GM23338 (cell line): ENCODE data around the gene VAT1. TPM values are rescaled to one million over a fixed set of nuclear protein-coding genes. Genes with fewer than 3 reads are reported as not detected.

Experiments
- ATAC-seq: fragments of 200-7000 bp; cut with Tn5 transposase; 3 replicates; pipeline ENCODE4 v1.9.1; 2020
- DNase-seq: peaks from one replicate; pipeline ENCODE4 v3.0.0-alpha.2; 2015; ENCODE audit warnings: low spot score
- H2AFZ ChIP-seq: fragments of 200-600 bp; sonication (generic); 2 replicates; pipeline ENCODE4 v1.8.0; 2016; ENCODE audit warnings: antibody characterized with exemption, mild to moderate bottlenecking, moderate library complexity
- H3F3A ChIP-seq: fragments of 200-600 bp; sonication (generic); replicated peaks from 2 replicates; pipeline ENCODE4 v1.8.0; 2017; ENCODE audit warnings: antibody characterized with exemption, mixed run types, low read depth
- H3K27ac ChIP-seq: fragments of 200-600 bp; sonication (generic); 2 replicates; pipeline ENCODE4 v1.6.1; 2016; ENCODE audit warnings: low read depth
- H3K27me3 ChIP-seq: fragments of 200-600 bp; sonication (generic); 2 replicates; pipeline ENCODE4 v1.8.0; 2016; ENCODE audit warnings: mild to moderate bottlenecking, mixed run types, moderate library complexity; ENCODE audit not compliant: insufficient read depth
- H3K36me3 ChIP-seq: fragments of 200-600 bp; sonication (generic); 2 replicates; pipeline ENCODE4 v1.8.0; 2016; ENCODE audit warnings: mild to moderate bottlenecking; ENCODE audit not compliant: insufficient read depth
- H3K4me1 ChIP-seq: fragments of 200-600 bp; sonication (generic); 2 replicates; pipeline ENCODE4 v1.8.0; 2016; ENCODE audit warnings: mild to moderate bottlenecking, moderate library complexity; ENCODE audit not compliant: insufficient read depth
- H3K4me2 ChIP-seq: fragments of 200-600 bp; sonication (generic); 2 replicates; pipeline ENCODE4 v1.7.1; 2017; ENCODE audit warnings: mixed run types
- H3K4me3 ChIP-seq: fragments of 200-600 bp; sonication (generic); 2 replicates; pipeline ENCODE4 v1.6.1; 2016; ENCODE audit warnings: mixed run types
- H3K79me2 ChIP-seq: fragments of 200-600 bp; sonication (generic); replicated peaks from 2 replicates; pipeline ENCODE4 v1.8.0; 2017; ENCODE audit warnings: mild to moderate bottlenecking; ENCODE audit not compliant: insufficient read depth
- H3K9me2 ChIP-seq: fragments of 200-600 bp; sonication (generic); 2 replicates; pipeline ENCODE4 v1.8.0; 2017; ENCODE audit not compliant: insufficient read depth
- H4K20me1 ChIP-seq: fragments of 200-600 bp; sonication (generic); replicated peaks from 2 replicates; pipeline ENCODE4 v1.8.0; 2017; ENCODE audit warnings: mild to moderate bottlenecking; ENCODE audit not compliant: insufficient read depth
- H3K27ac Mint-ChIP-seq: 2 replicates; pipeline ENCODE4 v1.8.0; 2020; ENCODE audit warnings: inconsistent platforms, mild to moderate bottlenecking, moderate library complexity, mixed read lengths
- H3K27me3 Mint-ChIP-seq: 3 replicates; pipeline ENCODE4 v1.8.0; 2022; ENCODE audit warnings: low read depth, mild to moderate bottlenecking, moderate library complexity, mixed read lengths, inconsistent platforms; ENCODE audit not compliant: insufficient read depth, poor library complexity
- H3K36me3 Mint-ChIP-seq: 3 replicates; pipeline ENCODE4 v1.8.0; 2021; ENCODE audit warnings: low read depth, mild to moderate bottlenecking, inconsistent platforms, moderate library complexity, mixed read lengths
- H3K4me1 Mint-ChIP-seq: 3 replicates; pipeline ENCODE4 v1.8.0; 2020; ENCODE audit warnings: mild to moderate bottlenecking, inconsistent platforms, mixed read lengths
- H3K4me3 Mint-ChIP-seq: 3 replicates; pipeline ENCODE4 v1.8.0; 2021; ENCODE audit warnings: moderate library complexity, mild to moderate bottlenecking, inconsistent platforms, mixed read lengths
- H3K9me3 Mint-ChIP-seq: 3 replicates; pipeline ENCODE4 v1.8.0; 2020; ENCODE audit warnings: moderate library complexity, mild to moderate bottlenecking, inconsistent platforms, mixed read lengths
- CREB1 ChIP-seq: fragments of 250-450 bp; sonication (Bioruptor Pico); IDR thresholded peaks from 2 replicates; pipeline ENCODE4 v1.5.0; 2020; ENCODE audit warnings: low read depth, mild to moderate bottlenecking, moderate library complexity
- CTCF ChIP-seq, 2 experiments: fragments of 200-600 bp in 1 of 2; sonication (generic) in 1 of 2; conservative IDR thresholded peaks; 2 replicates each; pipeline versions ENCODE4 v1.5.1 to v1.6.1; 2016 to 2017; ENCODE audit warnings: antibody characterized with exemption in 2 of 2, low read depth in 2 of 2, mild to moderate bottlenecking in 2 of 2, moderate library complexity in 1 of 2
- ETS1 ChIP-seq: IDR thresholded peaks from 2 replicates; pipeline ENCODE4 v1.6.1; 2016; ENCODE audit warnings: antibody characterized with exemption
- EZH2 ChIP-seq: fragments of 200-600 bp; sonication (generic); IDR thresholded peaks from one replicate; pipeline ENCODE4 v1.8.0; 2017; ENCODE audit warnings: antibody characterized with exemption, mild to moderate bottlenecking, low read depth; ENCODE audit not compliant: unreplicated experiment
- EZH2phosphoT487 ChIP-seq: fragments of 200-600 bp; sonication (generic); IDR thresholded peaks from one replicate; pipeline ENCODE4 v1.8.1; 2018; ENCODE audit warnings: antibody characterized with exemption; ENCODE audit not compliant: unreplicated experiment
- JUNB ChIP-seq: IDR thresholded peaks from one replicate; pipeline ENCODE4 v1.6.1; 2016; ENCODE audit warnings: antibody characterized with exemption; ENCODE audit not compliant: unreplicated experiment
- NANOG ChIP-seq: IDR thresholded peaks from 2 replicates; pipeline ENCODE4 v1.6.1; 2016; ENCODE audit warnings: antibody characterized with exemption, borderline replicate concordance
- POLR2AphosphoS5 ChIP-seq: IDR thresholded peaks from 2 replicates; pipeline ENCODE4 v1.6.1; 2016; ENCODE audit warnings: antibody characterized with exemption, low read depth
- REST ChIP-seq: IDR thresholded peaks from one replicate; pipeline ENCODE4 v1.6.1; 2018; ENCODE audit warnings: antibody characterized with exemption; ENCODE audit not compliant: unreplicated experiment
- STAT1 ChIP-seq: IDR thresholded peaks from one replicate; pipeline ENCODE4 v1.6.1; 2016; ENCODE audit warnings: antibody characterized with exemption; ENCODE audit not compliant: unreplicated experiment
- ZNF114 ChIP-seq: fragments of 250-450 bp; sonication (Bioruptor Pico); IDR thresholded peaks from 2 replicates; pipeline ENCODE4 v1.5.0; 2020; ENCODE audit warnings: mild to moderate bottlenecking, moderate library complexity
- ZNF331 ChIP-seq: fragments of 250-450 bp; sonication (Bioruptor Pico); IDR thresholded peaks from 2 replicates; pipeline ENCODE4 v1.5.0; 2020; ENCODE audit warnings: low read depth, mild to moderate bottlenecking, moderate library complexity
- ZNF462 ChIP-seq: fragments of 250-450 bp; sonication (Bioruptor Pico); IDR thresholded peaks from 2 replicates; pipeline ENCODE4 v1.5.0; 2020; ENCODE audit warnings: mild to moderate bottlenecking, moderate library complexity
- polyA plus RNA-seq: library from polyadenylated mRNA; unstranded; fragments of >200 nt; fragmentation: Nextera tagmentation; extraction: Ambion mirVana; gene quantifications from 2 replicates; pipeline ENCODE4 v1.2.1, GENCODE V29; 2016
- total RNA-seq: library from RNA; depleted of rRNA; stranded (reverse); fragments of >200 nt; shearing (Covaris generic); gene quantifications from 2 replicates; pipeline ENCODE4 v1.2.3, GENCODE V29; 2014

VAT1 gene
- total and polyA plus RNA-seq, 2 experiments from 2014 or later = 233 to 300 TPM

GRCh38 chr17:43070872-43071271 lies 48.7 kb upstream of the VAT1 start (continued):
- TF ChIP-seq CTCF (conservative IDR thresholded peaks at IDR 0.05; ENCODE audit: low read depth in 2 of 2) = no peak
- no peak for TF ChIP-seq JUNB
- no peak for TF ChIP-seq POLR2AphosphoS5
- no peak for TF ChIP-seq CREB1 (CRISPR knock-in tag)
- TF ChIP-seq EZH2phosphoT487 = no peak
- TF ChIP-seq NANOG = no peak
- no peak for TF ChIP-seq ZNF331

GRCh38 chr17:43070257-43070656 lies 48.1 kb upstream of the VAT1 start:
- H3K9me3 Mint-ChIP-seq = no peaks in the 10 kb centered on the region
- TF ChIP-seq EZH2phosphoT487 (no peak), POLR2AphosphoS5 (no peak), REST (no peak), NANOG (no peak), JUNB (no peak), ZNF331 (no peak), ZNF114 (CRISPR knock-in tag) (no peak), ETS1 (no peak), STAT1 (no peak), ZNF462 (CRISPR knock-in tag) (no peak), CREB1 (CRISPR knock-in tag) (no peak), EZH2 (no peak)
- no peak overlapping the region for H3K27ac Mint-ChIP-seq
- Histone ChIP-seq H4K20me1 (no peaks in the 10 kb centered on the region), H3K9me2 (no peaks in the 10 kb centered on the region), H2AFZ (no peak overlapping the region), H3K27ac (no peak overlapping the region), H3K79me2 (no peaks in the 10 kb centered on the region), H3K4me2 (no peak overlapping the region), H3K4me3 (no peak overlapping the region), H3K27me3 (no peaks in the 10 kb centered on the region), H3K4me1 (0 out of 2 replicates have a peak, but pooled peaks cover under 1% of the 10 kb centered on the region), H3K36me3 (peaks cover 7% of the 10 kb centered on the region), H3F3A (peaks cover 10% of the 10 kb centered on the region; the same call in 1 of the 2 replicates)
- DNase-seq = no peak
- no peak overlapping the region for H3K4me3 Mint-ChIP-seq
- H3K27me3 Mint-ChIP-seq = peaks cover 2% of the 10 kb centered on the region
- peaks cover 37% of the 10 kb centered on the region for H3K36me3 Mint-ChIP-seq
- ATAC-seq = no peak
- H3K4me1 Mint-ChIP-seq = peaks cover 9% of the 10 kb centered on the region
